Measurements from ENCODE around the gene CLTCL1.
"Not testable (repeated sequence)": the region's sequence is repeated elsewhere in the genome, so short reads cannot be mapped to it uniquely, and the experiment has no call there.

CLTCL1 gene

GRCh38 chr22:19287889-19288288 is 3.6 kb downstream of the CLTCL1 start:
- H3K27ac ChIP-seq, result no peak overlapping the region
- no peak for TF ChIP-seq CTCF (IDR thresholded peaks at IDR 0.05)
- H3K36me3 ChIP-seq, result peaks cover 11% of the 10 kb centered on the region
- peaks cover 42 to 43% of the 10 kb centered on the region in 2 experiments for H3K4me1 ChIP-seq (ENCODE audit: control insufficient read depth in 1 of 2, insufficient read depth in 1 of 2, low read depth in 1 of 2, low read length in 1 of 2)
- no peaks in the 10 kb centered on the region for H3K9me3 ChIP-seq
- H3K4me3 ChIP-seq (ENCODE audit: low read depth in 1 of 2, low read length in 1 of 2), result no peak overlapping the region
- no peaks in the 10 kb centered on the region for H3K27me3 ChIP-seq

GRCh38 chr22:19287076-19287707 is 4.3 kb downstream of the CLTCL1 start:
- Histone ChIP-seq H3K4me1 (ENCODE audit: control insufficient read depth in 1 of 2, insufficient read depth in 1 of 2, low read depth in 1 of 2, low read length in 1 of 2) (peaks cover 35 to 36% of the 10 kb centered on the region in 2 experiments), H3K27ac (no peak overlapping the region), H3K9me3 (no peaks in the 10 kb centered on the region), H3K27me3 (no peaks in the 10 kb centered on the region), H3K4me3 (ENCODE audit: low read depth in 1 of 2, low read length in 1 of 2) (no peak overlapping the region), H3K36me3 (peaks cover 11% of the 10 kb centered on the region)
- TF ChIP-seq CTCF (IDR thresholded peaks at IDR 0.05), result no peak

- no peak overlapping the region for H3K27ac ChIP-seq
- TF ChIP-seq CTCF (IDR thresholded peaks at IDR 0.05), result no peak
- peaks cover 28 to 29% of the 10 kb centered on the region in 2 experiments for H3K4me1 ChIP-seq (ENCODE audit: control insufficient read depth in 1 of 2, insufficient read depth in 1 of 2, low read depth in 1 of 2, low read length in 1 of 2)
- no peaks in the 10 kb centered on the region for H3K9me3 ChIP-seq
- no peaks in the 10 kb centered on the region for H3K27me3 ChIP-seq
- no peak overlapping the region for H3K4me3 ChIP-seq (ENCODE audit: low read depth in 1 of 2, low read length in 1 of 2)
- peaks cover 11% of the 10 kb centered on the region for H3K36me3 ChIP-seq
Measured at GRCh38 chr22:19285831-19286230, 5.7 kb downstream of the CLTCL1 start.

- H3K36me3 ChIP-seq, result peaks cover 14% of the 10 kb centered on the region
- not testable (repeated sequence) for H3K4me3 ChIP-seq (ENCODE audit: low read depth in 1 of 2, low read length in 1 of 2); H3K27me3 ChIP-seq; H3K27ac ChIP-seq; H3K4me1 ChIP-seq (ENCODE audit: control insufficient read depth in 1 of 2, insufficient read depth in 1 of 2, low read depth in 1 of 2, low read length in 1 of 2); H3K9me3 ChIP-seq
Measured at GRCh38 chr22:19279143-19279542, 12.4 kb downstream of the CLTCL1 start.

- no peaks in the 10 kb centered on the region for H3K27me3 ChIP-seq
- TF ChIP-seq CTCF (IDR thresholded peaks at IDR 0.05), result no peak
- H3K36me3 ChIP-seq, result peaks cover 28% of the 10 kb centered on the region
- H3K4me3 ChIP-seq (ENCODE audit: low read depth in 1 of 2, low read length in 1 of 2), result no peak overlapping the region
- H3K9me3 ChIP-seq, result no peaks in the 10 kb centered on the region
- no peaks in the 10 kb centered on the region for H3K4me1 ChIP-seq (ENCODE audit: control insufficient read depth in 1 of 2, insufficient read depth in 1 of 2, low read depth in 1 of 2, low read length in 1 of 2)
- no peak overlapping the region for H3K27ac ChIP-seq
Measured at GRCh38 chr22:19277785-19278184, 13.7 kb downstream of the CLTCL1 start.

GRCh38 chr22:19275919-19276600 is 15.5 kb downstream of the CLTCL1 start:
- H3K9me3 ChIP-seq, result no peaks in the 10 kb centered on the region
- H3K36me3 ChIP-seq, result peaks cover 32% of the 10 kb centered on the region
- no peak overlapping the region for H3K27ac ChIP-seq
- no peaks in the 10 kb centered on the region for H3K4me1 ChIP-seq (ENCODE audit: control insufficient read depth in 1 of 2, insufficient read depth in 1 of 2, low read depth in 1 of 2, low read length in 1 of 2)
- no peak for TF ChIP-seq CTCF (IDR thresholded peaks at IDR 0.05)
- no peaks in the 10 kb centered on the region for H3K27me3 ChIP-seq
- no peak overlapping the region for H3K4me3 ChIP-seq (ENCODE audit: low read depth in 1 of 2, low read length in 1 of 2)

Measured in neutrophil (primary cell).